Glomerular endothelial cell (primary cell): ENCODE results near the gene SYTL2. TPM values are rescaled to one million over a fixed set of nuclear protein-coding genes. Genes with fewer than 3 reads are reported as not detected.

Experiments used
- DNase-seq: peaks from one replicate; pipeline ENCODE4 v3.0.0-alpha.2; 2011; ENCODE audit warnings: low read depth, low spot score; ENCODE audit errors: extremely low read depth
- total RNA-seq: library from RNA; depleted of rRNA; stranded (reverse); fragments of >200 nt; gene quantifications from 2 replicates; pipeline ENCODE4 v1.2.3, GENCODE V29; 2015

Gene SYTL2
- total RNA-seq, 1 donor from 2014 or later = 9.3 TPM

GRCh38 chr11:85740481-85741400, 70.2 kb downstream of the SYTL2 start:
- DNase-seq = no peak

GRCh38 chr11:85737738-85738137, 73.2 kb downstream of the SYTL2 start:
- no peak for DNase-seq

- no peak for DNase-seq
These were observed 75.0 kb downstream of the SYTL2 start for GRCh38 chr11:85735876-85736460.

DNA sequence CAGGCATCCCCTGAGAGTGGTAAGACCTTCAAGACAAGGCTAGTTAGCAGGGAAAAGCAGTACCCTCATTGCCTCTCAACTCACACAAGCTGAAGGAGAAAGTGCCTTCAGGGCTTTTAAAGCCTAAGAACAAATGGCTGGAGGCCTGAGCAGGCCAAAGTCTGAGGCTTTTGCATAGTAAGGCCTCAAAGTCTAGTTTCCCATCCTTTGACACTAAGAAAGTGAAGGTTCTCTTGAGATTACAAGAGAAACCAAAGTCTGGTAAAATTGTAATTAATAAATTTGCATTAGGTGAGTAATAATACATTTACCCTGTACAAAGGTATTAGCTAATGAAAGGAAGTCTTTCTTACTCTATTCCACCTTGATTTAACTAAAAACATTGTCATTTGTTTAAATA, 78.0 kb downstream of the SYTL2 start:
- DNase-seq = no peak

- DNase-seq = no peak
These were observed 84.6 kb downstream of the SYTL2 start for GRCh38 chr11:85726381-85726780.

DNA sequence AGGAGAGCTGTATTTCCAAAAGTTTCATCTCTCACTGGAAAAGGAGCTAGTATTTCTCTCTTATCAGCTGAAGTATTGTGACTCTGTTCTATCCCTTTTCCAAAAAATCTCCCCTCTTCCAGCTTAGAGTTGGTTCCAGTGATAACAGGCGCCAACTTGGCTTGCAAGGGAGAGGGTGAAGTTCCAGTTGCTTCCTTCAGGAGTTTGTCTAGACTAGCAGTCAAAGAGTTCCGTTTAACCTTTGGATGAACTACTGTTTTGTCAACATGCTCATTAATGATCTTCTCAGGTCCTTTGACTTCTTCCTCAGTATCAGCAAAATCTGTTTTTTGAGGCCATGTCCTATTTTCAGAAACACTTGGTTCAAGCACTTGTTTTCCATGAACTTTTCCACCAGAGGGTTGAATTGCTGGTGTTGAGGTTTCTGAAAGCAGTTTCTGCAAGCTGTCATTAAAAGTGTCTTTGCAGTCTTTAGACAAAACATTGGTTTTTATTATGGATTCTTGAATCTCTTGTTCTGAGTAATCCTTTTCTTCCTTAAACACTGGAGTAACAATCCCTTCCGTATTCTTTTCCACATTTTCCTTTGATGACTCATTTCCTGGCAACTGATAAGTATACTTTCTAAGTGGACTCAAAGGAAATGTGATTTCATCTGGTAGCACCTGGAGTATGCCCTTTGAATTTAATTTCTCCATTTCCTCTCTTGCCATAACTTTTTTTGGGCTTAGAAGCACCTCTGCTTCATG, 85.3 kb downstream of the SYTL2 start:
- DNase-seq = peak; percentile 90

DNA sequence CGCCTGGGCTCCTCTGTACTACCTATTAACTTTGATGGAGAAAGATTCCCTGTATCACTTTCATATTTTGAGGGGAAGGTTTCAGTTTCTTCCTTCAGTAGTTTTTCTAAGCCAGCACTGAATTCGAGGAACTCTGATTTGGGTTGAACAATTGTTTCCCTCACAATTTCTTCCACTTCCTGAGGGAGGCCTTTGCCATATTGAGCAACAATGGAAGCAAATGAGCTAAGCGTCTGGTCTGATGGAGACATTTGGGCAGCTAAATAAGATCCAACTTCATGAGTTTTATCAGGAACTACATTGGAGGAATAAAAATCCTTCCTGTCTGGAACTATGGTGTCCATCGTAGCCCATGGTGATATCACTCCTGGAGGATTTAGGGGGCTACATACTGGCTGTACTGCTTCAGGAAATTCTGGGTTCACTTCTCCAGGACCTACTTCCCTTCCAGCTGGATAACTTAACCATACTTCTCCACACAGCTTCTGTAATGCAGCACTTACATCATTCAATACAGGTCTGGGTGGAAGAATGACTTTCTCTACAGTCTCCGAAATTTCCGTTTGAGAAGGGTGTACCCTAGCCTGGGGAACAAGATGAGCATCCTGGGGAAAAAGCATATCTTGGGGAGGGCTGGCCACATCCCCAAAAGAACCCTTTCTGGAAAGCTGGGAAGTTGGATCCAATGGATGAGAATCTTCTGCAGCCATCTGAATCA, 86.0 kb downstream of the SYTL2 start:
- DNase-seq = no peak

DNA sequence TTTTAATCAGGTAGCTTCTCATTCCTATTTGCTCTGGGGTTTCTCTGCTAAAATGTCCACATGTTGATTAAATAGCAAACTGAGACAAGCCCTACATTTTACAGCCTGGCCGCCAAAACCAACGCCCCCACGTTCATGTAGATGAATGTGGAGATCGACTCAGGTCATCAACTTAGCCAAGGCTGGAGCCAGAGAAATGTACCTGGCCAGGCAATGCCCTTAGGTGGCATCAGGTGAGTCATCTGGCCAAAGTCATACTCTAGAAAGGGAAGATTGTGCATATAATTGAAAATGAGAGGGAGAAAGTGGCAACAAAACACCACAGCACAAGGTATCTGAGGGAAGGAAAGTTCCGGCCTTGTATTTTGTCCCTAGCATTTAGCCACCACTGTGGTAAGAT, 87.9 kb downstream of the SYTL2 start:
- no peak for DNase-seq

DNA sequence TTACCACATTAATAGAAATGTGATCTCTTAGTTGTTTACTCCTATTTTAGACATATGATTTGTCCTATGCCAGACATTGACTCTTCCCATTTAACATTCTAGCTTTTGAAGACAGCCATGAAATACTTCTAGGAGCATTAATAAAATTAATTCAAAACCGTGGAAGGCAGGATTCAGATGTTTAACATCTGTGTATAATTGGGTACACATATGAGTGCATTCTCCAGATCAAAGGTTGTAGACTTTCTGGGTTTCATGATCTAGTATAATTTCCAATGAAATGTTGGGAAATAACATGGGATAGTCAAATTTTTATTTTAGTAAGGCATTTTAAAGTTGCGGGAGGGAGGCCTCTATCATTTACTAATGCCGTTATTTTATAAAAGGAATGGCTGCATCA, 89.8 kb downstream of the SYTL2 start:
- no peak for DNase-seq

GRCh38 chr11:85718991-85719807, 91.7 kb downstream of the SYTL2 start:
- peak; percentile 61 for DNase-seq

DNA sequence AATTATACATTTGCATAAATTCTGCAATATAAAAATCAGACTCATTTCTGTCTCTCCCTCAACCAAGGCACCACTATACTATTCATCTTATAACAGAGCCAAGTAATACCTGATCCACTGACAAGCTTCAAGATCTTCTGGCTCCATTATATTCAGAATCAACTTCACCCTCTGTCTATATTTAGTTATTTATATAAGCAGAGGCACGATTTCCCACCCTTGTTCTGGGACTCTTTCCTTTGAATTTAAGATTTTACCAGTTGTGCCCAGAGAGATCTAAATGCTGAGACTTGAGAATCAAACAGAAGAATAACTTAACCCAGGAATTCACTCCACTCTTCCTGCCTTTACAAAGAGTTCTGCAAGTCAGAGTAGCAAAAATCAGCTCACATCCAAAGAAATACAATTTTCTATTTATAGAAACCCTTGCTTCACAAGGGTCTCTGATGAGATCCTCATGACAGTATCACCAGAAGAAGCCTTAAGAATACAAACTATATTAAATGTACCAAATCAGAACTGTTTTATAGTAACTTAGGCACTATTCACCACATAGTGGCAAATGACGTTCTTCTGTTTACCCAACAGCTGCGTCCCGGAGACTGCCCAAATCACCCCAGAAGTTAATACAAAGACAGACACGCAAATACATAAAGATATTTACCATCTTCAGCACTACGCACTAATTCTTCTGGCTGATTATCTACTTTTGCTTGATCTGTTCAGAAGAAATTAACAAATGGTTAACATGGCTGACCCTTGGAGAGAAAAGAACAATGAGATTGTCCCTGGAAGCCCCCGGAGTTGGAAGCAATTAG, 92.6 kb downstream of the SYTL2 start:
- DNase-seq = no peak

- DNase-seq = no peak
These were observed 93.5 kb downstream of the SYTL2 start for GRCh38 chr11:85717429-85717828.

DNA sequence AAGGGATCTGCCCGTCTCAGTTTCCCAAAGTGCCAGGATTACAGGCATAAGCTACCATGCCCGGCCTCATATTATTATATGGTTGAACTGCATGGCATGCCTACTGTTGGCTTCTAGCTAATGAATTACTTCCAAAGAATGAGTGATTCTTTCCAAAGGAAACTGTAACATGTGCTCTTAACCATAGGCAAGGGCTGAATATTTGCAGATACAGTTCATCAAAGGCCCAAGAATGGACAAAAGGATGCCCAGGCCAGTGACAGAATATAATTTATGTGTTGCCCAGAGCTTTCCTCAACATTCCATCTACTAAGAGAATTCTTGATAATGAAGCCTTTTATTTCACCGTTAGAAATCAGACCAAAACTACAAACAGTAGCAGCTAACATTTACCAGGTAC, 98.0 kb downstream of the SYTL2 start:
- no peak for DNase-seq

- no peak for DNase-seq
These were observed 100.0 kb downstream of the SYTL2 start for GRCh38 chr11:85710917-85711316.

DNA sequence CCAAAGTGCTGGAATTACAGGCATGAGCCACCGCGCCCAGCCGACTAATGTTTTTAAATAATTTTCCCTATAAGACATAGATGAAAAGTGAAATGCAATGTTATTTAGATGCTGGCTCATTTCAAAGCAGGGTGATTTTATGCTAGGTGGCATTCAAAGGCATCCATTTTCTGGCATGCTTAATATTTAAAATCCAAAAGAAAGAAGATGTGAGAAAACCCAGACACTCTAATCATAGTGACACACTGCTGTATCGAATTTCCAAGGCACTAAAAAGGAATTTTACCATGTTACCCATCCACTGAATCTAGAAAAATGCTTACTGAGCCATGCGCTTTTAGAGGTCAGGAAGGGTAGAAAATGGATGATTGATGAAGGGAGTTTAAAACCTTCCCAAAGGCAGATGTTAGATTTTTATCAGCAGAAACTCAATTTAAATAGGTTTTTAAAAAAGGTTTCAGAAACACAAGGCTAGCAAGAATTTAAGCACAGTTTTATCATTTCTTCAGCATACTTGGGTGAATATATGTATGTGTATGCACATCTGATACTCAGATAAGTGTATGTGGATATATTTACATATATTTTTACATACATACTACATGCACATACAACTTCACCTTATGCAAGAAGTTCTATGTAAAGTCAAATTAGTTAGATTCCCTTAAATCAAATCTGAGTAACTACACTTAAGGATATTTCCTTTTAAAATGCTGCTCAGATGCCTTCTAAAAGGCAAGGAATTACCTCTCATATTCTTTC, 100.8 kb downstream of the SYTL2 start:
- no peak for DNase-seq

DNA sequence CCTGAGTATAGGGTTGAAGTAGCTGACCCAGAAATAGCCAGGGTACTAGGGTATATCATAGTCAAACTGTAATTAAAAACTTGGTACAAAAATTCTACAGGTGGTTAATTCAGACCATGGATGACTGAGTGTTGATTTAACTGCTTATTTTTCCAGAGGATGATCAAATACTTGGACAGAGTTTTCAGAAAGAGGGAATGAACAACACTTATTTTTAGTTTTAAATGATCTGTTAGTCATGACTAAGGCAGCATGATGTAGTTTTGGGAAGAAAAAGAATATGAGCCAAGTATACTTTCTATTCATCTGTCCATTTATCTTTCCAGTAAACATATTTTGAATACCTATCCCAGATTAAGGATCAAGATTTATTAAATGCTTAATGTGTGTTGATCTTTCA, 105.1 kb downstream of the SYTL2 start:
- no peak for DNase-seq

DNA sequence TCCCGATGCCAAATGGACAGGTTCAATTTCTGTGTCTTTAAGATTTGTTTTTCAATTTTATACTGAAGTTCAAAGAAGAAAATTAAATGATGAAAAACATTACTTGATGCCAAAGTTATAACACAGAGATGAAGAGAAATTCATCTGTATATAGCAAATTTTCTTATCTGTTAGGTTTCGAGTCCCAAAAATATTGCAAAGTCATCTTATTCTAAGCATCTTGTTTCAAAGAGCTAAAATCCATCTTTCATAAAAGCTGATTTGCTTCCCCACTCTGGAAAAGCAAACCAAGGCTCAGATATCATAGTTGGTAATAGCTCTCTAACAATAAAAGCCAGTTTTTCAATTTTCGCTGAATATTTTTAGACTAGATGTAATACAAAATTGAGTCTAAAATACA, 106.0 kb downstream of the SYTL2 start:
- no peak for DNase-seq

DNA sequence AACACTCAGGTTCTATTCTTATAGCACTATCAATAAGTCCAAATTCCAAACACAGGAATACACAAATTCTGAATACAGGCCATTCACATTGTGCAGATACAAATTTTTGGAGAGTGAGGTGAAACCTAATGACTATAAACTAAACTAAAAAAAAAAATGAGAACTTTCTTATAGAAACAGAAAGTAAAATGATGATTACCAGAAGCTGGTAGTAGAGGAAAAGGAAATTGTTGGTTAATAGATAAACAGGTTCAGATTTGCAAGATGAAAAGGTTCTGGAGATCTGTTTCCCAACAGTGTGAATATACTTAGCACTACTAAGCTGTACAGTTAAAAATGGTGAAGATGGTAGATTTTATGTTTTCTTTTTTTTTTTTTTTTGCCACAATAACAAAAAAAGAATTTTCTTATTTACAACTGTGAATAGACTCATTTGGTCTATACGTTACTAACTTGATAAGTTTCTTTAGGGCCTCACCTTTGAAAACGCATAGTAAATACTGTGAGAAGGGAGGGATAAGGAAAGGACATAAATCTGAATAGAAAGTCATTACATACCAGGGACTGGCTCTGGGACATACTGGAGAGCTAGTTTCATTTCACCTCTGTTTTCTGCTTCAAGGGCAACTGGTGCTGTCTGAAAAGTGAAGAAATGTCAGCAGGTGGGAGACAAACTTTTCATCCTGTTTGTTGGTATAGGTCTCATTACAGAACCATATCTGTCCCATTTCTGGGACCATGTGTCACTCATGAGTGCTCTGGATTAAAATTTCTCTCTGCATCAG, 110.8 kb downstream of the SYTL2 start:
- no peak for DNase-seq
